ENCODE measurements around the gene CEPT1. TPM values are rescaled to one million over a fixed set of nuclear protein-coding genes. Genes with fewer than 3 reads are reported as not detected.
"Not testable (repeated sequence)": the region's sequence is repeated elsewhere in the genome, so short reads cannot be mapped to it uniquely, and the experiment has no call there.

The CEPT1 gene
- total RNA-seq, 6 donors from 2014 or later, result 27.2 to 71.7 (median 35.3) TPM

DNA sequence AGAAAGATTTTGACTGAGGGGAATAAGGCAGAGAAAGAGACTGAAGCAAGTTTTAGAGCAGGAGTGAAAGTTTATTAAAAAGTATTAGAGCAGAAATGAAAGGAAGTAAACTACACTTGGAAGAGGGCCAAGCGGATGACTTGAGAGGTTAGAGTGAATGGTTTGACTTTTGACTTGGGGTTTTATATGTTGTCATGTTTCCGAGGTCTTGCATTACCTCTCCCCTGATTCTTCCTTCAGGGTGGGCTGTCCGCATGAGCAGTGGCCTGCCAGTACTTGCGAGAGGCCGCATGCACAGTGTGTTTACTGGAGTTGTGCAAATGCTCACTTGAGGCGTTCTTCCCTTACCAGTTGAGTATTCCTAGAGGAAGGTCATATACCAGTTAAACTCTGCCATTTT lies 73.4 kb downstream of the CEPT1 start:
- Histone ChIP-seq H3K4me1 (peaks cover 4 to 21% (median 18%) of the 10 kb centered on the region in 4 donors), H3K4me3 (no peak overlapping the region), H3K9me3 (no peaks in the 10 kb centered on the region), H3K36me3 (no peaks in the 10 kb centered on the region), H3K27me3 (no peaks in the 10 kb centered on the region), H3K27ac (no peak overlapping the region)
- DNase-seq, result no peak
- TF ChIP-seq POLR2A (IDR thresholded peaks at IDR 0.05) (no peak), POLR2AphosphoS5 (IDR thresholded peaks at IDR 0.05) (peak in 1 of 2 donors; percentile 21)
- TF ChIP-seq, protein P1, sequence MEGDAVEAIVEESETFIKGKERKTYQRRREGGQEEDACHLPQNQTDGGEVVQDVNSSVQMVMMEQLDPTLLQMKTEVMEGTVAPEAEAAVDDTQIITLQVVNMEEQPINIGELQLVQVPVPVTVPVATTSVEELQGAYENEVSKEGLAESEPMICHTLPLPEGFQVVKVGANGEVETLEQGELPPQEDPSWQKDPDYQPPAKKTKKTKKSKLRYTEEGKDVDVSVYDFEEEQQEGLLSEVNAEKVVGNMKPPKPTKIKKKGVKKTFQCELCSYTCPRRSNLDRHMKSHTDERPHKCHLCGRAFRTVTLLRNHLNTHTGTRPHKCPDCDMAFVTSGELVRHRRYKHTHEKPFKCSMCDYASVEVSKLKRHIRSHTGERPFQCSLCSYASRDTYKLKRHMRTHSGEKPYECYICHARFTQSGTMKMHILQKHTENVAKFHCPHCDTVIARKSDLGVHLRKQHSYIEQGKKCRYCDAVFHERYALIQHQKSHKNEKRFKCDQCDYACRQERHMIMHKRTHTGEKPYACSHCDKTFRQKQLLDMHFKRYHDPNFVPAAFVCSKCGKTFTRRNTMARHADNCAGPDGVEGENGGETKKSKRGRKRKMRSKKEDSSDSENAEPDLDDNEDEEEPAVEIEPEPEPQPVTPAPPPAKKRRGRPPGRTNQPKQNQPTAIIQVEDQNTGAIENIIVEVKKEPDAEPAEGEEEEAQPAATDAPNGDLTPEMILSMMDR (IDR thresholded peaks at IDR 0.05), result no peak
- whole genome bisulfite sequencing, 2 donors, result 55 to 68% methylated on average over 6 of the region's 6 CpGs
- no peak for ATAC-seq (ENCODE audit: low FRiP score in 2 of 2)

DNA sequence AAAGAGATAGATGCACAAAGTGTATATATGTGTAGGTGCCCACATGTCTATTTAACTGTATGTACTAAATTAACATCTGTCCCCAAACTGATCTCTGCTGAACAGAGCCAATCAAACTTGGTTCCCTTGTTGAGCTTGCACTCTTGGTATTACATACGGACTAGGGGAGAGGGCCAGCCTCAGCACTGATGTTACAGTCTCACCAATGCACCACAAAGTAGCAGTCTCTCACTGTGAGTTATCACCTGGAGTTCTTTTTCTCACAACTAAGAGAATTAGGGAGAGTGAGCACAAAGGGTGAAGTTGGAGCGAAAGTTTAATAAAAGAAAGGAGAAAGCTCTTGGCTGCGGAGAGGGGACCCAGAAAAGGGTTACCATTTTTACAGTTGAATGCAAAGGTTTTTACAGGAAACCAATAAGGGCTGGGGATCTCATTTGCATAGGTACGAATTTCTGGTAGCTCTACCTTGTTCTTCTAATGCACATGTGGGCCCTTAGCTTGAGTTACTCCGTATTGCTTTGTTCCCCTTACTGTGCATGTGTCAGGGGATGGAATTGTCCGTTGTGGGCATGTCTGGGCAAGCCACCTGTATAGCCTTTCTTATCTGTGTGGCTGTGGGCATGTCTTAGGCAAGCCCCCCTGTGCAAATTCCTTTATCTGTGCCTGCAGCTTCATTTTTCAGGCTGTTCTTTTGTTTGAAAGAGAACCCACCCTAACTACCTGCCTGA lies 74.2 kb downstream of the CEPT1 start:
- Histone ChIP-seq H3K9me3 (no peaks in the 10 kb centered on the region), H3K4me1 (peaks cover 4 to 21% (median 18%) of the 10 kb centered on the region in 4 donors), H3K36me3 (no peaks in the 10 kb centered on the region), H3K27me3 (no peaks in the 10 kb centered on the region), H3K27ac (no peak overlapping the region), H3K4me3 (no peak overlapping the region)
- no peak for DNase-seq
- TF ChIP-seq, protein P1 (IDR thresholded peaks at IDR 0.05), result no peak
- no peak for TF ChIP-seq POLR2AphosphoS5 (IDR thresholded peaks at IDR 0.05)
- TF ChIP-seq EP300 (IDR thresholded peaks at IDR 0.05), result no peak
- no peak for TF ChIP-seq POLR2A (IDR thresholded peaks at IDR 0.05)
- WGBS, 2 donors, result 75 to 80% methylated on average over 6 of the region's 6 CpGs
- no peak for ATAC-seq (ENCODE audit: low FRiP score in 2 of 2)

DNA sequence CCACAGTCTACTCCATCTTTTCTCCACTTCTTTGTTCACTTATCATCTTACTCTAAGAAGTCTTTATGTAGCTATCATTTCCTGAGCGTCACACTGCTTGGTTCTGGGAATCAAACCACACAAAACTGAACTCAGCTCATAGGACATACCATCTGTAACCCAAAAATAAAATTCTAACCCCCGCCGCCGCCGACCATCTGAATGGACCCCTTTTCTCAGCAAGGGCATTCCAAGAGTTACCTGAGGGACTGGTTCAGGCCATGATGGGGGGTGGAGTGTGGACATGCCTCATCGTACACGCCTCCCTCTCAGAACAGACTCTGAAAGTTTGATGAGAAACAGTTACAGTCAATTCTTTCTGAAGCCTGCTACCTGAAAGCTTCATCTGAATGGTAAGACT lies 74.9 kb downstream of the CEPT1 start:
- TF ChIP-seq POLR2A (IDR thresholded peaks at IDR 0.05) (no peak), EP300 (IDR thresholded peaks at IDR 0.05) (no peak), POLR2AphosphoS5 (IDR thresholded peaks at IDR 0.05) (no peak)
- TF ChIP-seq, protein P1 (IDR thresholded peaks at IDR 0.05), result no peak
- Histone ChIP-seq H3K27ac (no peak overlapping the region), H3K4me1 (peaks cover 7 to 21% (median 19%) of the 10 kb centered on the region in 4 donors), H3K36me3 (no peaks in the 10 kb centered on the region), H3K9me3 (no peaks in the 10 kb centered on the region), H3K4me3 (no peak overlapping the region), H3K27me3 (no peaks in the 10 kb centered on the region)
- ATAC-seq (ENCODE audit: low FRiP score in 2 of 2), result no peak
- 74 to 93% methylated on average over 7 of the region's 7 CpGs for WGBS, 2 donors
- no peak for DNase-seq

DNA sequence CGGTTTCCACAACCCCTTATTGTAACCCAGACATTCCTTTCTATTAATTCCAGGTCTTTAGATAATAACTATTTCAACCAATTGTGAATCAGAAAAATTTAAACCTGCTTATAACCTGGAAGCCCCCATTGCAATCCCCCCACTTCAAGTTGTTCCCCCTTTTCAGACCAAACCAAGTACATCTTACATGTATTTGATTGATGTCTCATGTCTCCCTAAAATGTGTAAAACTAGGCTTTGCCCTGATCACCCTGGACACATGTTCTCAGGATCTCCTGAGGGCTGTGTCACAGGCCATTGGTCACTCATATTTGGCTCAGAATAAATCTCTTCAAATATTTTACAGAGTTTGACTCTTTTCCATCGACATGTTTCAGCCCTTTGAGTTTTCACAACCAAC lies 75.3 kb downstream of the CEPT1 start:
- not testable (repeated sequence) for DNase-seq; H3K36me3 ChIP-seq; ATAC-seq (ENCODE audit: low FRiP score in 2 of 2); H3K4me3 ChIP-seq; H3K9me3 ChIP-seq; H3K27me3 ChIP-seq
- 92 to 96% methylated on average over 2 of the region's 2 CpGs for WGBS, 2 donors
- H3K27ac ChIP-seq, result peak overlapping the region in 1 of 4 donors; percentile 36
- H3K4me1 ChIP-seq, result peaks cover 7 to 24% (median 21%) of the 10 kb centered on the region in 4 donors

DNA sequence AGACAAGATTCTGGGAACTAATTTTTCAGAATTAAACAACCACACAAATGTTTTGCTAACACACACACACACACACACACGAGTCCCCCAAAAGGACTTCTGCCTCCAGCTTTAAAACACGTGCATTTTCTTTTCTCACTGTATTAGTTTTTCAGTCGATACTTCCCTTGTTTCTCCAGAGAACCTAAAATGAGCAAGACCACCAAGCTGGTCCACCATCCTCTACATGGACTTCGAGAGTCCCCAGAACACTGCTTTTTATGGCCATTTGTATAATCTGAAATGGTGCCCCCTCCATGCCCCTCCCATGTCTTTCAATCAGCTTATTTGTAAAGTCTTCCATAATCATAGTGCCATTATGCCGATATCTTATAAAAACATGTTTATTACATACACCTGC lies 76.7 kb downstream of the CEPT1 start:
- Histone ChIP-seq H3K27me3 (no peaks in the 10 kb centered on the region), H3K9me3 (no peaks in the 10 kb centered on the region), H3K4me3 (no peak overlapping the region), H3K4me1 (peaks cover 7 to 33% (median 28%) of the 10 kb centered on the region in 4 donors), H3K27ac (no peak overlapping the region), H3K36me3 (no peaks in the 10 kb centered on the region)
- ATAC-seq (ENCODE audit: low FRiP score in 2 of 2), result no peak
- TF ChIP-seq, protein P1 (IDR thresholded peaks at IDR 0.05), result no peak
- TF ChIP-seq POLR2A (IDR thresholded peaks at IDR 0.05), result no peak
- no peak for TF ChIP-seq POLR2AphosphoS5 (IDR thresholded peaks at IDR 0.05)
- no peak for DNase-seq
- 77 to 82% methylated on average over 5 of the region's 5 CpGs for WGBS, 2 donors
